ENCODE measurements around the gene LRRC31.

The LRRC31 gene

GRCh38 chr3:169822983-169823382 is 46.8 kb downstream of the LRRC31 start:
- DNase-seq (ENCODE audit: insufficient read length, low spot score) = no peak
- FAIRE-seq = no peak
- TF ChIP-seq POU2F2 (IDR thresholded peaks at IDR 0.05; ENCODE audit: low read depth, low read length) = no peak
- TF ChIP-seq SPI1 (IDR thresholded peaks at IDR 0.05; ENCODE audit: low read depth, low read length) = no peak
- no peak for TF ChIP-seq TAF1 (IDR thresholded peaks at IDR 0.05; ENCODE audit: low read depth, low read length)
- no peak for TF ChIP-seq PAX5 (IDR thresholded peaks at IDR 0.05; ENCODE audit: insufficient read depth, low read length, severe bottlenecking)
- no peak for TF ChIP-seq POLR2AphosphoS5 (IDR thresholded peaks at IDR 0.05; ENCODE audit: low read depth, low read length)
- TF ChIP-seq POLR2A (IDR thresholded peaks at IDR 0.05; ENCODE audit: low read depth, low read length) = no peak

GRCh38 chr3:169822540-169822939 is 47.2 kb downstream of the LRRC31 start:
- FAIRE-seq (no peak), DNase-seq (ENCODE audit: insufficient read length, low spot score) (no peak)
- TF ChIP-seq TAF1 (IDR thresholded peaks at IDR 0.05; ENCODE audit: low read depth, low read length) = no peak
- TF ChIP-seq POU2F2 (IDR thresholded peaks at IDR 0.05; ENCODE audit: low read depth, low read length) = no peak
- TF ChIP-seq SPI1 (IDR thresholded peaks at IDR 0.05; ENCODE audit: low read depth, low read length) = no peak
- TF ChIP-seq POLR2A (IDR thresholded peaks at IDR 0.05; ENCODE audit: low read depth, low read length) = no peak
- no peak for TF ChIP-seq PAX5 (IDR thresholded peaks at IDR 0.05; ENCODE audit: insufficient read depth, low read length, severe bottlenecking)
- TF ChIP-seq POLR2AphosphoS5 (IDR thresholded peaks at IDR 0.05; ENCODE audit: low read depth, low read length) = no peak

DNA sequence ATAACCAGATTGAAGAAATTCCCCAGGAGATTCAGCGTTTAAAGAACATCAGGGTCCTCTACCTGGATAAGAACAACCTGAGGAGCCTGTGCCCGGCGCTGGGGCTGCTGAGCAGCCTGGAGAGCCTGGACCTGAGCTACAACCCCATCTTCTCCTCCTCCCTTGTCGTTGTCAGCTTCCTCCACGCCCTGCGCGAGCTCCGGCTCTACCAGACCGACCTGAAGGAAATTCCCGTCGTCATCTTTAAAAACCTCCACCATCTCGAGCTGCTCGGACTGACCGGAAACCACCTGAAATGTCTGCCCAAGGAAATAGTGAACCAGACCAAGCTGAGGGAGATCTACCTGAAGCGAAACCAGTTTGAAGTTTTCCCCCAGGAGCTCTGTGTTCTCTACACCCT is 47.6 kb downstream of the LRRC31 start:
- FAIRE-seq = no peak
- DNase-seq (ENCODE audit: insufficient read length, low spot score) = no peak
- TF ChIP-seq POU2F2 (IDR thresholded peaks at IDR 0.05; ENCODE audit: low read depth, low read length) (no peak), POLR2AphosphoS5 (IDR thresholded peaks at IDR 0.05; ENCODE audit: low read depth, low read length) (no peak), POLR2A (IDR thresholded peaks at IDR 0.05; ENCODE audit: low read depth, low read length) (no peak), TAF1 (IDR thresholded peaks at IDR 0.05; ENCODE audit: low read depth, low read length) (no peak), PAX5 (IDR thresholded peaks at IDR 0.05; ENCODE audit: insufficient read depth, low read length, severe bottlenecking) (no peak), SPI1 (IDR thresholded peaks at IDR 0.05; ENCODE audit: low read depth, low read length) (no peak)

DNA sequence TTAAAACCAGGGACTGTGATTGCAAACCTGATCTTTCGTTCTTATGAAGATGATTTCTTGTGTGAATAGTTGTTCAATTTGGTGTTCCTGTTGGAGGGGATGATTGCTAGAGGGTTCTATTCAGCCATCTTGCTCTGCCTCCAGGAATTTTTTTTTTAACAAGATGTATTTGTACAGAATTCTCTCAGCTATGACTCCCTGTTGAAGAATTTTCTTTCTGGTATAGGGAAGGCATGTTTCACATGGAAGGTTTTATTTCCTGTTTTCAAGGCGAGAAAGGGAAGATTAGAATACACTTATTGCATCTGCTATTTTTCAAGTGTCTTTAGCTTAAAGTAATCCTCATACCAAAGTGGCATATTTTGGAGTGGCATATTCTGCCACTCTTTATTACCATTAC is 51.4 kb downstream of the LRRC31 start:
- TF ChIP-seq POLR2A (IDR thresholded peaks at IDR 0.05; ENCODE audit: low read depth, low read length) (no peak), POU2F2 (IDR thresholded peaks at IDR 0.05; ENCODE audit: low read depth, low read length) (no peak), POLR2AphosphoS5 (IDR thresholded peaks at IDR 0.05; ENCODE audit: low read depth, low read length) (no peak), PAX5 (IDR thresholded peaks at IDR 0.05; ENCODE audit: insufficient read depth, low read length, severe bottlenecking) (no peak), SPI1 (IDR thresholded peaks at IDR 0.05; ENCODE audit: low read depth, low read length) (no peak), TAF1 (IDR thresholded peaks at IDR 0.05; ENCODE audit: low read depth, low read length) (no peak)
- FAIRE-seq = no peak
- no peak for DNase-seq (ENCODE audit: insufficient read length, low spot score)

- DNase-seq (ENCODE audit: insufficient read length, low spot score) (no peak), FAIRE-seq (no peak)
- TF ChIP-seq POLR2A (IDR thresholded peaks at IDR 0.05; ENCODE audit: low read depth, low read length) (no peak), PAX5 (IDR thresholded peaks at IDR 0.05; ENCODE audit: insufficient read depth, low read length, severe bottlenecking) (no peak), POLR2AphosphoS5 (IDR thresholded peaks at IDR 0.05; ENCODE audit: low read depth, low read length) (no peak), POU2F2 (IDR thresholded peaks at IDR 0.05; ENCODE audit: low read depth, low read length) (no peak), SPI1 (IDR thresholded peaks at IDR 0.05; ENCODE audit: low read depth, low read length) (no peak), TAF1 (IDR thresholded peaks at IDR 0.05; ENCODE audit: low read depth, low read length) (no peak)
Measured at GRCh38 chr3:169815590-169816150, 54.1 kb downstream of the LRRC31 start.

GRCh38 chr3:169813757-169814517 is 55.8 kb downstream of the LRRC31 start:
- TF ChIP-seq POLR2AphosphoS5 (IDR thresholded peaks at IDR 0.05; ENCODE audit: low read depth, low read length) (peak; percentile 72), TAF1 (IDR thresholded peaks at IDR 0.05; ENCODE audit: low read depth, low read length) (peak; percentile 59; the same call in 1 of the 2 replicates), SPI1 (IDR thresholded peaks at IDR 0.05; ENCODE audit: low read depth, low read length) (no peak), POU2F2 (IDR thresholded peaks at IDR 0.05; ENCODE audit: low read depth, low read length) (peak; percentile 82; the same call in 1 of the 2 replicates), PAX5 (IDR thresholded peaks at IDR 0.05; ENCODE audit: insufficient read depth, low read length, severe bottlenecking) (peak; percentile 64), POLR2A (IDR thresholded peaks at IDR 0.05; ENCODE audit: low read depth, low read length) (peak; percentile 80; the same call in 1 of the 2 replicates)
- peak; percentile 31 for DNase-seq (ENCODE audit: insufficient read length, low spot score)
- FAIRE-seq = no peak

GRCh38 chr3:169813278-169813677 is 56.5 kb downstream of the LRRC31 start:
- TF ChIP-seq PAX5 (IDR thresholded peaks at IDR 0.05; ENCODE audit: insufficient read depth, low read length, severe bottlenecking) (no peak), POLR2A (IDR thresholded peaks at IDR 0.05; ENCODE audit: low read depth, low read length) (no peak), TAF1 (IDR thresholded peaks at IDR 0.05; ENCODE audit: low read depth, low read length) (no peak), POLR2AphosphoS5 (IDR thresholded peaks at IDR 0.05; ENCODE audit: low read depth, low read length) (no peak), SPI1 (IDR thresholded peaks at IDR 0.05; ENCODE audit: low read depth, low read length) (no peak), POU2F2 (IDR thresholded peaks at IDR 0.05; ENCODE audit: low read depth, low read length) (no peak)
- FAIRE-seq (no peak), DNase-seq (ENCODE audit: insufficient read length, low spot score) (no peak)

DNA sequence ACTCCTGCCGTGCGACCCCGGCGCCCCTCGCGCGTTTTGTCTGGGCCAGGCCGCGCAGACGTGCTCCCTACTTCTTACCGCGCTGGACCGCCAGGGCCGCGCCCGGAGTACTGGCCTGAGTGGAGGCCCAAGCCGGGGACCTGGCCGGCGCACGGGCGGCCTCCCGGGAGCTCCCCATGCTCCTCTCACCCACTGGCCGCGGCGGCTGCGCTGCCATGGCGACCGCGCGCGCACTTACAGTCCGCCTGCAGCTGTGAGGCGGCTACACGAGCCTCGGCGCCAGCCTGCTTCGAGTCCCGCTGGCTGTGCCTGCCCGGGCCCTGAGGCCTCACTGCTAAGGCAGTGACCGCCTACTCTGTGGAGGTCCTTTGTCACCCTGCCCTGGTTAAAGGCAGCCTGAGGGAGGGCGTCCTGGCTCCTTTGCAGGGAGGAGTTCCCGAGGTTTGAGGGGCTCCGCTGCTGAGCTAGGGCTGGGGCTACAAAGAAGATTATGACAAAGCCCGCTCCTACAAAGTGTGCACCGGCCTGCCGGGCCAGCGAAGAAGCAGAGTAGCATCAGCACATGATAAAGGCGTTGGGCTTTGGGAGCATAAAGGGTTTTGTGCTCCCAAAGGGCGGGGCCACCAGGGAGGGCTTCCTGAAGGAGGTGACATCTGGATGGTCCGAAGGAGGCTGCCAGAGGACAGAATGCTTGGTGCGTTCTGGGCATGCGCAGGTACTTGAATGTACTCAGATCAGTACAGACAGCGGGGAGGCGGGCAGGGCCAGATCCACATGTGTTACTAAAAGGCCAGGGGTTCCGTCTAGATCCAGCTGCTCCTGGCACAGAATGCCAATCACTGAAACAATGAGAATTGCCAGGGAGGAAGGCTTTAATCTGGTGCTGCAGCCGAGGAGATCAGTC is 57.2 kb downstream of the LRRC31 start, which contains the start of the genes LRRC34 and LRRIQ4:
TSS of gene LRRC34 (minus strand) at position 573 of the 904 bp plus-strand sequence. CDS start at position 217, 356 bp downstream.
TSS of gene LRRIQ4 (plus strand) at position 539 of the 904 bp plus-strand sequence. CDS start 9,052 bp downstream, outside the sequence.
- DNase-seq (ENCODE audit: insufficient read length, low spot score) (peak; percentile 49), FAIRE-seq (peak; percentile 98)
- TF ChIP-seq TAF1 (IDR thresholded peaks at IDR 0.05; ENCODE audit: low read depth, low read length) (peak; percentile 32; the same call in 1 of the 2 replicates), SPI1 (IDR thresholded peaks at IDR 0.05; ENCODE audit: low read depth, low read length) (no peak)

Data from GM12891 (cell line).